ENCODE data around the gene TIAM1.
A peak's percentile ranks its signal among the peaks of the same experiment; 100 is the strongest.

TIAM1 gene

GRCh38 chr21:31099122-31099521, 244.9 kb downstream of the TIAM1 start:
- TF ChIP-seq CTCF (IDR thresholded peaks at IDR 0.05) = no peak
- TF ChIP-seq ZFX (IDR thresholded peaks at IDR 0.05; ENCODE audit: borderline replicate concordance) = no peak
- H3K27ac ChIP-seq = no peak overlapping the region

- peak; percentile 91 for TF ChIP-seq CTCF (IDR thresholded peaks at IDR 0.05)
- TF ChIP-seq ZFX (IDR thresholded peaks at IDR 0.05; ENCODE audit: borderline replicate concordance) = no peak
- H3K27ac ChIP-seq = no peak overlapping the region
These were observed 245.5 kb downstream of the TIAM1 start for GRCh38 chr21:31098576-31099005.

GRCh38 chr21:31092832-31093625, 251.0 kb downstream of the TIAM1 start:
- no peak overlapping the region for H3K27ac ChIP-seq
- TF ChIP-seq CTCF (IDR thresholded peaks at IDR 0.05) (no peak), ZFX (IDR thresholded peaks at IDR 0.05; ENCODE audit: borderline replicate concordance) (no peak)

- H3K27ac ChIP-seq = no peak overlapping the region
These were observed 253.7 kb downstream of the TIAM1 start for GRCh38 chr21:31090376-31090775.

GRCh38 chr21:31088474-31088751, 255.6 kb downstream of the TIAM1 start:
- H3K27ac ChIP-seq = no peak overlapping the region

More at GRCh38 chr21:31090376-31090775, 253.7 kb downstream of the TIAM1 start:
- no peak for TF ChIP-seq ZFX (IDR thresholded peaks at IDR 0.05; ENCODE audit: borderline replicate concordance)
- TF ChIP-seq CTCF (IDR thresholded peaks at IDR 0.05) = no peak

GRCh38 chr21:31087639-31088473, 256.2 kb downstream of the TIAM1 start:
- TF ChIP-seq CTCF (IDR thresholded peaks at IDR 0.05) (no peak), ZFX (IDR thresholded peaks at IDR 0.05; ENCODE audit: borderline replicate concordance) (no peak)

More at GRCh38 chr21:31088474-31088751, 255.6 kb downstream of the TIAM1 start:
- TF ChIP-seq CTCF (IDR thresholded peaks at IDR 0.05) (no peak), ZFX (IDR thresholded peaks at IDR 0.05; ENCODE audit: borderline replicate concordance) (no peak)

GRCh38 chr21:31084689-31085088, 259.4 kb downstream of the TIAM1 start:
- TF ChIP-seq ZFX (IDR thresholded peaks at IDR 0.05; ENCODE audit: borderline replicate concordance) (no peak), CTCF (IDR thresholded peaks at IDR 0.05) (no peak)
- H3K27ac ChIP-seq = no peak overlapping the region

More at GRCh38 chr21:31087639-31088473, 256.2 kb downstream of the TIAM1 start:
- H3K27ac ChIP-seq = no peak overlapping the region
